ENCODE results near the gene IL31. TPM values are rescaled to one million over a fixed set of nuclear protein-coding genes. Genes with fewer than 3 reads are reported as not detected.
"Not testable (repeated sequence)": the region's sequence is repeated elsewhere in the genome, so short reads cannot be mapped to it uniquely, and the experiment has no call there.

IL31 gene
- total RNA-seq, 1 donor, result not detected

GRCh38 chr12:122176473-122176872 lies 2.5 kb upstream of the IL31 start:
- H3K4me1 ChIP-seq (ENCODE audit: insufficient read depth, low read length); H3K4me3 ChIP-seq (ENCODE audit: low read length); H3K27me3 ChIP-seq (ENCODE audit: insufficient read depth, low read length); H3K9me3 ChIP-seq (ENCODE audit: low read depth, low read length): not testable (repeated sequence)

GRCh38 chr12:122172262-122172939 lies 1.6 kb downstream of the IL31 start:
- Histone ChIP-seq H3K4me3 (ENCODE audit: low read length) (no peak overlapping the region), H3K4me1 (ENCODE audit: insufficient read depth, low read length) (no peaks in the 10 kb centered on the region), H3K9me3 (ENCODE audit: low read depth, low read length) (no peaks in the 10 kb centered on the region), H3K27me3 (ENCODE audit: insufficient read depth, low read length) (no peaks in the 10 kb centered on the region)

GRCh38 chr12:122171399-122171798 lies 2.6 kb downstream of the IL31 start:
- Histone ChIP-seq H3K4me3 (ENCODE audit: low read length) (no peak overlapping the region), H3K9me3 (ENCODE audit: low read depth, low read length) (no peaks in the 10 kb centered on the region), H3K27me3 (ENCODE audit: insufficient read depth, low read length) (no peaks in the 10 kb centered on the region), H3K4me1 (ENCODE audit: insufficient read depth, low read length) (no peaks in the 10 kb centered on the region)

- H3K27me3 ChIP-seq (ENCODE audit: insufficient read depth, low read length), result no peaks in the 10 kb centered on the region
- no peaks in the 10 kb centered on the region for H3K4me1 ChIP-seq (ENCODE audit: insufficient read depth, low read length)
- no peak overlapping the region for H3K4me3 ChIP-seq (ENCODE audit: low read length)
- H3K9me3 ChIP-seq (ENCODE audit: low read depth, low read length), result no peaks in the 10 kb centered on the region
Observed at GRCh38 chr12:122168492-122168891, 5.5 kb downstream of the IL31 start.

GRCh38 chr12:122167356-122167925 lies 6.6 kb downstream of the IL31 start:
- Histone ChIP-seq H3K4me1 (ENCODE audit: insufficient read depth, low read length) (peaks cover 1% of the 10 kb centered on the region), H3K27me3 (ENCODE audit: insufficient read depth, low read length) (no peaks in the 10 kb centered on the region), H3K9me3 (ENCODE audit: low read depth, low read length) (no peaks in the 10 kb centered on the region), H3K4me3 (ENCODE audit: low read length) (no peak overlapping the region)

- peaks cover 7% of the 10 kb centered on the region for H3K4me1 ChIP-seq (ENCODE audit: insufficient read depth, low read length)
- H3K4me3 ChIP-seq (ENCODE audit: low read length), result no peak overlapping the region
- no peaks in the 10 kb centered on the region for H3K27me3 ChIP-seq (ENCODE audit: insufficient read depth, low read length)
- no peaks in the 10 kb centered on the region for H3K9me3 ChIP-seq (ENCODE audit: low read depth, low read length)
Observed at GRCh38 chr12:122166422-122167349, 7.3 kb downstream of the IL31 start.

GRCh38 chr12:122162976-122163375 lies 11.0 kb downstream of the IL31 start:
- Histone ChIP-seq H3K9me3 (ENCODE audit: low read depth, low read length) (no peaks in the 10 kb centered on the region), H3K27me3 (ENCODE audit: insufficient read depth, low read length) (no peaks in the 10 kb centered on the region), H3K4me1 (ENCODE audit: insufficient read depth, low read length) (peaks cover 7% of the 10 kb centered on the region), H3K4me3 (ENCODE audit: low read length) (no peak overlapping the region)

- Histone ChIP-seq H3K4me3 (ENCODE audit: low read length) (no peak overlapping the region), H3K4me1 (ENCODE audit: insufficient read depth, low read length) (peaks cover 7% of the 10 kb centered on the region), H3K9me3 (ENCODE audit: low read depth, low read length) (no peaks in the 10 kb centered on the region), H3K27me3 (ENCODE audit: insufficient read depth, low read length) (no peaks in the 10 kb centered on the region)
Observed at GRCh38 chr12:122161682-122162081, 12.3 kb downstream of the IL31 start.

- Histone ChIP-seq H3K27me3 (ENCODE audit: insufficient read depth, low read length) (no peaks in the 10 kb centered on the region), H3K4me1 (ENCODE audit: insufficient read depth, low read length) (peaks cover 7% of the 10 kb centered on the region), H3K9me3 (ENCODE audit: low read depth, low read length) (no peaks in the 10 kb centered on the region), H3K4me3 (ENCODE audit: low read length) (no peak overlapping the region)
Observed at GRCh38 chr12:122160761-122161160, 13.3 kb downstream of the IL31 start.

GRCh38 chr12:122159882-122160281 lies 14.1 kb downstream of the IL31 start:
- Histone ChIP-seq H3K27me3 (ENCODE audit: insufficient read depth, low read length) (no peaks in the 10 kb centered on the region), H3K4me3 (ENCODE audit: low read length) (no peak overlapping the region), H3K4me1 (ENCODE audit: insufficient read depth, low read length) (peaks cover 7% of the 10 kb centered on the region), H3K9me3 (ENCODE audit: low read depth, low read length) (no peaks in the 10 kb centered on the region)

GRCh38 chr12:122158700-122159285 lies 15.2 kb downstream of the IL31 start:
- Histone ChIP-seq H3K4me3 (ENCODE audit: low read length) (no peak overlapping the region), H3K9me3 (ENCODE audit: low read depth, low read length) (no peaks in the 10 kb centered on the region), H3K27me3 (ENCODE audit: insufficient read depth, low read length) (no peaks in the 10 kb centered on the region), H3K4me1 (ENCODE audit: insufficient read depth, low read length) (peaks cover 7% of the 10 kb centered on the region)

GRCh38 chr12:122155705-122156104 lies 18.3 kb downstream of the IL31 start:
- Histone ChIP-seq H3K4me3 (ENCODE audit: low read length) (no peak overlapping the region), H3K4me1 (ENCODE audit: insufficient read depth, low read length) (no peaks in the 10 kb centered on the region), H3K9me3 (ENCODE audit: low read depth, low read length) (no peaks in the 10 kb centered on the region), H3K27me3 (ENCODE audit: insufficient read depth, low read length) (no peaks in the 10 kb centered on the region)

GRCh38 chr12:122152754-122153153 lies 21.3 kb downstream of the IL31 start:
- H3K9me3 ChIP-seq (ENCODE audit: low read depth, low read length), result no peaks in the 10 kb centered on the region
- H3K4me1 ChIP-seq (ENCODE audit: insufficient read depth, low read length), result no peaks in the 10 kb centered on the region
- H3K27me3 ChIP-seq (ENCODE audit: insufficient read depth, low read length), result no peaks in the 10 kb centered on the region
- no peak overlapping the region for H3K4me3 ChIP-seq (ENCODE audit: low read length)

- no peak overlapping the region for H3K4me3 ChIP-seq (ENCODE audit: low read length)
- no peaks in the 10 kb centered on the region for H3K9me3 ChIP-seq (ENCODE audit: low read depth, low read length)
- no peaks in the 10 kb centered on the region for H3K27me3 ChIP-seq (ENCODE audit: insufficient read depth, low read length)
- no peaks in the 10 kb centered on the region for H3K4me1 ChIP-seq (ENCODE audit: insufficient read depth, low read length)
Observed at GRCh38 chr12:122150127-122150681, 23.8 kb downstream of the IL31 start.

GRCh38 chr12:122148657-122149056 lies 25.4 kb downstream of the IL31 start:
- H3K4me3 ChIP-seq (ENCODE audit: low read length), result no peak overlapping the region
- no peaks in the 10 kb centered on the region for H3K27me3 ChIP-seq (ENCODE audit: insufficient read depth, low read length)
- no peaks in the 10 kb centered on the region for H3K9me3 ChIP-seq (ENCODE audit: low read depth, low read length)
- H3K4me1 ChIP-seq (ENCODE audit: insufficient read depth, low read length), result no peaks in the 10 kb centered on the region

Data from mononuclear cell (primary cell).